GM23338 (cell line): Measurements from ENCODE around the gene TNFAIP8L2. TPM values are rescaled to one million over a fixed set of nuclear protein-coding genes. Genes with fewer than 3 reads are reported as not detected.

Experiments
- ATAC-seq: fragments of 200-7000 bp; cut with Tn5 transposase; 3 replicates; pipeline ENCODE4 v1.9.1; 2020
- DNase-seq: peaks from one replicate; pipeline ENCODE4 v3.0.0-alpha.2; 2015; ENCODE audit warnings: low spot score
- H2AFZ ChIP-seq: fragments of 200-600 bp; sonication (generic); 2 replicates; pipeline ENCODE4 v1.8.0; 2016; ENCODE audit warnings: antibody characterized with exemption, mild to moderate bottlenecking, moderate library complexity
- H3F3A ChIP-seq: fragments of 200-600 bp; sonication (generic); replicated peaks from 2 replicates; pipeline ENCODE4 v1.8.0; 2017; ENCODE audit warnings: antibody characterized with exemption, mixed run types, low read depth
- H3K27ac ChIP-seq: fragments of 200-600 bp; sonication (generic); 2 replicates; pipeline ENCODE4 v1.6.1; 2016; ENCODE audit warnings: low read depth
- H3K27me3 ChIP-seq: fragments of 200-600 bp; sonication (generic); 2 replicates; pipeline ENCODE4 v1.8.0; 2016; ENCODE audit warnings: mild to moderate bottlenecking, mixed run types, moderate library complexity; ENCODE audit not compliant: insufficient read depth
- H3K36me3 ChIP-seq: fragments of 200-600 bp; sonication (generic); 2 replicates; pipeline ENCODE4 v1.8.0; 2016; ENCODE audit warnings: mild to moderate bottlenecking; ENCODE audit not compliant: insufficient read depth
- H3K4me1 ChIP-seq: fragments of 200-600 bp; sonication (generic); 2 replicates; pipeline ENCODE4 v1.8.0; 2016; ENCODE audit warnings: mild to moderate bottlenecking, moderate library complexity; ENCODE audit not compliant: insufficient read depth
- H3K4me2 ChIP-seq: fragments of 200-600 bp; sonication (generic); 2 replicates; pipeline ENCODE4 v1.7.1; 2017; ENCODE audit warnings: mixed run types
- H3K4me3 ChIP-seq: fragments of 200-600 bp; sonication (generic); 2 replicates; pipeline ENCODE4 v1.6.1; 2016; ENCODE audit warnings: mixed run types
- H3K79me2 ChIP-seq: fragments of 200-600 bp; sonication (generic); replicated peaks from 2 replicates; pipeline ENCODE4 v1.8.0; 2017; ENCODE audit warnings: mild to moderate bottlenecking; ENCODE audit not compliant: insufficient read depth
- H3K9me2 ChIP-seq: fragments of 200-600 bp; sonication (generic); 2 replicates; pipeline ENCODE4 v1.8.0; 2017; ENCODE audit not compliant: insufficient read depth
- H4K20me1 ChIP-seq: fragments of 200-600 bp; sonication (generic); replicated peaks from 2 replicates; pipeline ENCODE4 v1.8.0; 2017; ENCODE audit warnings: mild to moderate bottlenecking; ENCODE audit not compliant: insufficient read depth
- H3K27ac Mint-ChIP-seq: 2 replicates; pipeline ENCODE4 v1.8.0; 2020; ENCODE audit warnings: inconsistent platforms, mild to moderate bottlenecking, moderate library complexity, mixed read lengths
- H3K27me3 Mint-ChIP-seq: 3 replicates; pipeline ENCODE4 v1.8.0; 2022; ENCODE audit warnings: low read depth, mild to moderate bottlenecking, moderate library complexity, mixed read lengths, inconsistent platforms; ENCODE audit not compliant: insufficient read depth, poor library complexity
- H3K36me3 Mint-ChIP-seq: 3 replicates; pipeline ENCODE4 v1.8.0; 2021; ENCODE audit warnings: low read depth, mild to moderate bottlenecking, inconsistent platforms, moderate library complexity, mixed read lengths
- H3K4me1 Mint-ChIP-seq: 3 replicates; pipeline ENCODE4 v1.8.0; 2020; ENCODE audit warnings: mild to moderate bottlenecking, inconsistent platforms, mixed read lengths
- H3K4me3 Mint-ChIP-seq: 3 replicates; pipeline ENCODE4 v1.8.0; 2021; ENCODE audit warnings: moderate library complexity, mild to moderate bottlenecking, inconsistent platforms, mixed read lengths
- H3K9me3 Mint-ChIP-seq: 3 replicates; pipeline ENCODE4 v1.8.0; 2020; ENCODE audit warnings: moderate library complexity, mild to moderate bottlenecking, inconsistent platforms, mixed read lengths
- CREB1 ChIP-seq: fragments of 250-450 bp; sonication (Bioruptor Pico); IDR thresholded peaks from 2 replicates; pipeline ENCODE4 v1.5.0; 2020; ENCODE audit warnings: low read depth, mild to moderate bottlenecking, moderate library complexity
- EZH2 ChIP-seq: fragments of 200-600 bp; sonication (generic); IDR thresholded peaks from one replicate; pipeline ENCODE4 v1.8.0; 2017; ENCODE audit warnings: antibody characterized with exemption, mild to moderate bottlenecking, low read depth; ENCODE audit not compliant: unreplicated experiment
- EZH2phosphoT487 ChIP-seq: fragments of 200-600 bp; sonication (generic); IDR thresholded peaks from one replicate; pipeline ENCODE4 v1.8.1; 2018; ENCODE audit warnings: antibody characterized with exemption; ENCODE audit not compliant: unreplicated experiment
- JUNB ChIP-seq: IDR thresholded peaks from one replicate; pipeline ENCODE4 v1.6.1; 2016; ENCODE audit warnings: antibody characterized with exemption; ENCODE audit not compliant: unreplicated experiment
- NANOG ChIP-seq: IDR thresholded peaks from 2 replicates; pipeline ENCODE4 v1.6.1; 2016; ENCODE audit warnings: antibody characterized with exemption, borderline replicate concordance
- POLR2AphosphoS5 ChIP-seq: IDR thresholded peaks from 2 replicates; pipeline ENCODE4 v1.6.1; 2016; ENCODE audit warnings: antibody characterized with exemption, low read depth
- ZNF331 ChIP-seq: fragments of 250-450 bp; sonication (Bioruptor Pico); IDR thresholded peaks from 2 replicates; pipeline ENCODE4 v1.5.0; 2020; ENCODE audit warnings: low read depth, mild to moderate bottlenecking, moderate library complexity
- polyA plus RNA-seq: library from polyadenylated mRNA; unstranded; fragments of >200 nt; fragmentation: Nextera tagmentation; extraction: Ambion mirVana; gene quantifications from 2 replicates; pipeline ENCODE4 v1.2.1, GENCODE V29; 2016
- total RNA-seq: library from RNA; depleted of rRNA; stranded (reverse); fragments of >200 nt; shearing (Covaris generic); gene quantifications from 2 replicates; pipeline ENCODE4 v1.2.3, GENCODE V29; 2014
- TF ChIP-seq, protein P1 (sequence below): IDR thresholded peaks from 2 replicates; pipeline ENCODE4 v1.6.1; 2016; ENCODE audit warnings: antibody characterized with exemption
- TF ChIP-seq, protein P2 (sequence below), 2 experiments: fragments of 200-600 bp in 1 of 2; sonication (generic) in 1 of 2; conservative IDR thresholded peaks; 2 replicates each; pipeline versions ENCODE4 v1.5.1 to v1.6.1; 2016 to 2017; ENCODE audit warnings: antibody characterized with exemption in 2 of 2, low read depth in 2 of 2, mild to moderate bottlenecking in 2 of 2, moderate library complexity in 1 of 2
- TF ChIP-seq, protein P3 (sequence below): IDR thresholded peaks from one replicate; pipeline ENCODE4 v1.6.1; 2018; ENCODE audit warnings: antibody characterized with exemption; ENCODE audit not compliant: unreplicated experiment

Gene TNFAIP8L2
- total and polyA plus RNA-seq, 2 experiments from 2014 or later = 0.40 TPM; not detected in 1

DNA sequence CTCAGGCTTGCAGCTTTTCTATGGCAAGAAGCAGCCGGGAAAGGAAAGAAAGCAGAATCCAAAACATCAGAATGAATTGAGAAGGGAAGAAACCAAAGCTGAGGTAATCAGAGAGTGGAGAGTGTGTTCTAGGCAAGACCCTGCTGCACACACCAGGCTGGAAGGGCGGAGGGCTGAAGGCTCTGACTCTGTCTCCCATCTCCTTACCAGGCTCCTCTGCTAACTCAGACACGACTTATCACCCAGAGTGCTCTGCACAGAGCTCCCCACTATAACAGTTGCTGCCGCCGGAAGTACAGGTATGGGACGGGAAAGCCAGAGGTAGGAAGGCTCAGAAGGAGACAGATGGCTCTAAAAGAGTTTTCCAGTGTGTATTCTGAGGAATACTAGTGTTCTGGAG lies 10.7 kb downstream of the TNFAIP8L2 start:
- Mint-ChIP-seq H3K27ac (no peak overlapping the region), H3K4me1 (peaks cover 16% of the 10 kb centered on the region), H3K27me3 (peaks cover 9% of the 10 kb centered on the region), H3K36me3 (peaks cover 33% of the 10 kb centered on the region), H3K4me3 (peak overlapping the region; percentile 97), H3K9me3 (peaks cover 3% of the 10 kb centered on the region; the same call in 1 of the 3 replicates)
- TF ChIP-seq EZH2 (no peak), JUNB (no peak), EZH2phosphoT487 (no peak), CREB1 (no peak), ZNF331 (CRISPR knock-in tag) (no peak), POLR2AphosphoS5 (no peak), NANOG (no peak)
- TF ChIP-seq, protein P1, sequence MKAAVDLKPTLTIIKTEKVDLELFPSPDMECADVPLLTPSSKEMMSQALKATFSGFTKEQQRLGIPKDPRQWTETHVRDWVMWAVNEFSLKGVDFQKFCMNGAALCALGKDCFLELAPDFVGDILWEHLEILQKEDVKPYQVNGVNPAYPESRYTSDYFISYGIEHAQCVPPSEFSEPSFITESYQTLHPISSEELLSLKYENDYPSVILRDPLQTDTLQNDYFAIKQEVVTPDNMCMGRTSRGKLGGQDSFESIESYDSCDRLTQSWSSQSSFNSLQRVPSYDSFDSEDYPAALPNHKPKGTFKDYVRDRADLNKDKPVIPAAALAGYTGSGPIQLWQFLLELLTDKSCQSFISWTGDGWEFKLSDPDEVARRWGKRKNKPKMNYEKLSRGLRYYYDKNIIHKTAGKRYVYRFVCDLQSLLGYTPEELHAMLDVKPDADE = no peak
- TF ChIP-seq, protein P2, sequence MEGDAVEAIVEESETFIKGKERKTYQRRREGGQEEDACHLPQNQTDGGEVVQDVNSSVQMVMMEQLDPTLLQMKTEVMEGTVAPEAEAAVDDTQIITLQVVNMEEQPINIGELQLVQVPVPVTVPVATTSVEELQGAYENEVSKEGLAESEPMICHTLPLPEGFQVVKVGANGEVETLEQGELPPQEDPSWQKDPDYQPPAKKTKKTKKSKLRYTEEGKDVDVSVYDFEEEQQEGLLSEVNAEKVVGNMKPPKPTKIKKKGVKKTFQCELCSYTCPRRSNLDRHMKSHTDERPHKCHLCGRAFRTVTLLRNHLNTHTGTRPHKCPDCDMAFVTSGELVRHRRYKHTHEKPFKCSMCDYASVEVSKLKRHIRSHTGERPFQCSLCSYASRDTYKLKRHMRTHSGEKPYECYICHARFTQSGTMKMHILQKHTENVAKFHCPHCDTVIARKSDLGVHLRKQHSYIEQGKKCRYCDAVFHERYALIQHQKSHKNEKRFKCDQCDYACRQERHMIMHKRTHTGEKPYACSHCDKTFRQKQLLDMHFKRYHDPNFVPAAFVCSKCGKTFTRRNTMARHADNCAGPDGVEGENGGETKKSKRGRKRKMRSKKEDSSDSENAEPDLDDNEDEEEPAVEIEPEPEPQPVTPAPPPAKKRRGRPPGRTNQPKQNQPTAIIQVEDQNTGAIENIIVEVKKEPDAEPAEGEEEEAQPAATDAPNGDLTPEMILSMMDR (conservative IDR thresholded peaks at IDR 0.05; ENCODE audit: low read depth in 2 of 2) = no peak
- TF ChIP-seq, protein P3, sequence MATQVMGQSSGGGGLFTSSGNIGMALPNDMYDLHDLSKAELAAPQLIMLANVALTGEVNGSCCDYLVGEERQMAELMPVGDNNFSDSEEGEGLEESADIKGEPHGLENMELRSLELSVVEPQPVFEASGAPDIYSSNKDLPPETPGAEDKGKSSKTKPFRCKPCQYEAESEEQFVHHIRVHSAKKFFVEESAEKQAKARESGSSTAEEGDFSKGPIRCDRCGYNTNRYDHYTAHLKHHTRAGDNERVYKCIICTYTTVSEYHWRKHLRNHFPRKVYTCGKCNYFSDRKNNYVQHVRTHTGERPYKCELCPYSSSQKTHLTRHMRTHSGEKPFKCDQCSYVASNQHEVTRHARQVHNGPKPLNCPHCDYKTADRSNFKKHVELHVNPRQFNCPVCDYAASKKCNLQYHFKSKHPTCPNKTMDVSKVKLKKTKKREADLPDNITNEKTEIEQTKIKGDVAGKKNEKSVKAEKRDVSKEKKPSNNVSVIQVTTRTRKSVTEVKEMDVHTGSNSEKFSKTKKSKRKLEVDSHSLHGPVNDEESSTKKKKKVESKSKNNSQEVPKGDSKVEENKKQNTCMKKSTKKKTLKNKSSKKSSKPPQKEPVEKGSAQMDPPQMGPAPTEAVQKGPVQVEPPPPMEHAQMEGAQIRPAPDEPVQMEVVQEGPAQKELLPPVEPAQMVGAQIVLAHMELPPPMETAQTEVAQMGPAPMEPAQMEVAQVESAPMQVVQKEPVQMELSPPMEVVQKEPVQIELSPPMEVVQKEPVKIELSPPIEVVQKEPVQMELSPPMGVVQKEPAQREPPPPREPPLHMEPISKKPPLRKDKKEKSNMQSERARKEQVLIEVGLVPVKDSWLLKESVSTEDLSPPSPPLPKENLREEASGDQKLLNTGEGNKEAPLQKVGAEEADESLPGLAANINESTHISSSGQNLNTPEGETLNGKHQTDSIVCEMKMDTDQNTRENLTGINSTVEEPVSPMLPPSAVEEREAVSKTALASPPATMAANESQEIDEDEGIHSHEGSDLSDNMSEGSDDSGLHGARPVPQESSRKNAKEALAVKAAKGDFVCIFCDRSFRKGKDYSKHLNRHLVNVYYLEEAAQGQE = no peak
- Histone ChIP-seq H3K9me2 (no peaks in the 10 kb centered on the region), H3K4me3 (peak overlapping the region; percentile 66; the same call in 1 of the 2 replicates), H4K20me1 (no peaks in the 10 kb centered on the region), H3K4me1 (peaks cover 12% of the 10 kb centered on the region), H3K36me3 (peaks cover 3% of the 10 kb centered on the region; the same call in 1 of the 2 replicates), H3K79me2 (peaks cover 8% of the 10 kb centered on the region), H3K27ac (no peak overlapping the region), H2AFZ (no peak overlapping the region), H3F3A (0 out of 2 replicates have a peak, but pooled peaks cover 5% of the 10 kb centered on the region), H3K27me3 (no peaks in the 10 kb centered on the region), H3K4me2 (peak overlapping the region; percentile 87)
- no peak for DNase-seq
- ATAC-seq = no peak
